Endothelial cell of umbilical vein (primary cell): ENCODE results near the gene ANKS1A. TPM values are rescaled to one million over a fixed set of nuclear protein-coding genes. Genes with fewer than 3 reads are reported as not detected.

Source experiments
- BruUV-seq: library from RNA; stranded (reverse); fragments of 400-500 nt; replicated peaks from 2 replicates; lab custom pipeline; 2021; lab: Mats Ljungman, UMichigan
- CTCF ChIA-PET: fragments of 300-600, 350-600 bp; sonication (Branson Sonifier 250); formaldehyde crosslinking; loops from one replicate; lab custom pipeline; 2021; ENCODE audit warnings: antibody characterized with exemption, inconsistent platforms; lab: Charles Lee
- POLR2A ChIA-PET: fragments of 300-600, 350-600 bp; sonication (Branson Sonifier 250); formaldehyde crosslinking; loops from one replicate; lab custom pipeline; 2021; ENCODE audit warnings: antibody characterized with exemption, inconsistent platforms; lab: Charles Lee
- DNase-seq: peaks from one replicate; pipeline ENCODE4 v3.0.0-alpha.2; 2011; ENCODE audit warnings: low read depth, low spot score
- FAIRE-seq: peaks from 2 replicates; lab custom pipeline; 2011; peaks lifted over from hg19 to GRCh38; lab: Jason Lieb, UNC
- H2AFZ ChIP-seq: 2 replicates; pipeline ENCODE4 v1.6.0; 2012; ENCODE audit warnings: low read depth, low read length, control low read depth, inconsistent platforms
- H3K27ac ChIP-seq: 2 replicates; pipeline ENCODE4 v1.5.1; 2011; ENCODE audit warnings: low read depth, mild to moderate bottlenecking, control low read depth, low read length, moderate library complexity; ENCODE audit not compliant: insufficient read depth
- H3K27me3 ChIP-seq, 2 experiments: 2 replicates each; pipeline versions ENCODE4 v1.6.0 to v1.6.1; 2011; ENCODE audit warnings: low read length in 2 of 2, mixed read lengths in 1 of 2; ENCODE audit not compliant: control insufficient read depth in 2 of 2, insufficient read depth in 2 of 2
- H3K36me3 ChIP-seq, 2 experiments: 2 replicates in 1 of 2; 3 replicates in 1 of 2; pipeline ENCODE4 v1.5.1; 2011; ENCODE audit warnings: low read length in 2 of 2, mild to moderate bottlenecking in 1 of 2, moderate library complexity in 1 of 2; ENCODE audit not compliant: control insufficient read depth in 2 of 2, insufficient read depth in 2 of 2; ENCODE audit errors: extremely low read depth in 1 of 2
- H3K4me1 ChIP-seq: 3 replicates; pipeline ENCODE4 v1.5.1; 2011; ENCODE audit warnings: mild to moderate bottlenecking, low read length; ENCODE audit not compliant: control insufficient read depth, insufficient read depth; ENCODE audit errors: extremely low read depth
- H3K4me2 ChIP-seq: 2 replicates; pipeline ENCODE4 v1.6.1; 2011; ENCODE audit warnings: low read length, control low read depth, mixed read lengths; ENCODE audit not compliant: insufficient read depth
- H3K4me3 ChIP-seq, 3 experiments: fragments of 200-600 bp in 1 of 3; sonication (generic), shearing (Covaris generic) in 1 of 3; replicated peaks in 1 of 3; 2 replicates each; pipeline ENCODE4 v1.5.1; 2011 to 2016; ENCODE audit warnings: control low read depth in 3 of 3, low read length in 3 of 3, mild to moderate bottlenecking in 2 of 3, inconsistent platforms in 1 of 3, low read depth in 1 of 3, moderate library complexity in 1 of 3; ENCODE audit not compliant: insufficient read depth in 1 of 3
- H3K79me2 ChIP-seq: 2 replicates; pipeline ENCODE4 v1.6.0; 2012; ENCODE audit warnings: low read length, inconsistent platforms; ENCODE audit not compliant: control insufficient read depth, insufficient read depth
- H3K9ac ChIP-seq: replicated peaks from 2 replicates; pipeline ENCODE3; 2011; ENCODE audit warnings: low read length, control low read depth; ENCODE audit not compliant: insufficient read depth; ENCODE audit errors: extremely low read depth
- H3K9me1 ChIP-seq: replicated peaks from 3 replicates; pipeline ENCODE4 v1.6.0; 2011; ENCODE audit warnings: mild to moderate bottlenecking, low read length; ENCODE audit not compliant: control insufficient read depth, insufficient read depth; ENCODE audit errors: extremely low read depth
- H3K9me3 ChIP-seq: replicated peaks from 2 replicates; pipeline ENCODE4 v1.5.1; 2012; ENCODE audit warnings: low read length, inconsistent platforms; ENCODE audit not compliant: control insufficient read depth, insufficient read depth
- H4K20me1 ChIP-seq: replicated peaks from 2 replicates; pipeline ENCODE3; 2011; ENCODE audit warnings: mild to moderate bottlenecking, low read length; ENCODE audit not compliant: control insufficient read depth, insufficient read depth; ENCODE audit errors: extremely low read depth
- CTCF ChIP-seq, 2 donors: IDR thresholded peaks; 1 replicate in 1 of 2; 2 replicates in 1 of 2; pipeline ENCODE4 v1.5.1; 2011; ENCODE audit warnings: low read length in 2 of 2, mild to moderate bottlenecking in 2 of 2, moderate library complexity in 2 of 2, control low read depth in 1 of 2, inconsistent platforms in 1 of 2, low read depth in 1 of 2; ENCODE audit not compliant: insufficient read depth in 1 of 2; ENCODE audit errors: extremely low read depth in 1 of 2
- EZH2 ChIP-seq: IDR thresholded peaks from 2 replicates; pipeline ENCODE4 v1.6.1; 2012; ENCODE audit warnings: borderline replicate concordance, low read depth, mild to moderate bottlenecking, moderate library complexity, low read length, inconsistent platforms; ENCODE audit not compliant: severe bottlenecking
- FOS ChIP-seq: IDR thresholded peaks from 2 replicates; pipeline ENCODE4 v1.6.1; 2011; ENCODE audit warnings: mild to moderate bottlenecking, low read length, moderate library complexity, borderline replicate concordance; ENCODE audit not compliant: insufficient read depth
- GATA2 ChIP-seq: IDR thresholded peaks from 2 replicates; pipeline ENCODE4 v1.7.0; 2011; ENCODE audit warnings: low read depth, mild to moderate bottlenecking, moderate library complexity, mixed read lengths, low read length; ENCODE audit not compliant: insufficient read length, insufficient read depth
- JUN ChIP-seq: IDR thresholded peaks from 2 replicates; pipeline ENCODE4 v1.6.1; 2011; ENCODE audit warnings: borderline replicate concordance, low read depth; ENCODE audit not compliant: insufficient read length, insufficient read depth
- MAX ChIP-seq: IDR thresholded peaks from 2 replicates; pipeline ENCODE4 v1.6.1; 2011; ENCODE audit not compliant: insufficient read depth, insufficient read length
- MYC ChIP-seq: IDR thresholded peaks from one replicate; pipeline ENCODE4 v1.6.1; 2011; ENCODE audit warnings: mild to moderate bottlenecking, low read depth, low read length
- POLR2A ChIP-seq: IDR thresholded peaks from 2 replicates; pipeline ENCODE4 v1.6.1; 2012; ENCODE audit warnings: low read depth, mild to moderate bottlenecking, control low read depth, low read length
- POLR2AphosphoS5 ChIP-seq: IDR thresholded peaks from 2 replicates; pipeline ENCODE4 v1.6.1; 2012; ENCODE audit warnings: low read depth, mild to moderate bottlenecking, control low read depth, low read length, moderate library complexity; ENCODE audit not compliant: insufficient read depth
- dilution Hi-C: fragments of 300-500 bp; cut with MboI; formaldehyde crosslinking; loops from one replicate; pipeline ENCODE4 v1.15.0; 2019; ENCODE audit warnings: low sequenced_read_pairs; ENCODE audit not compliant: extremely low pct_ligation_motif_present
- intact Hi-C: fragments of 100-400 bp; cut with micrococcal nuclease; formaldehyde crosslinking; loops from one replicate; pipeline ENCODE4 v1.10.0; 2022
- polyA plus RNA-seq, 4 experiments: library from polyadenylated mRNA; depleted of rRNA in 3 of 4; stranded (reverse) in 3 of 4; unstranded in 1 of 4; fragments of >200 nt; gene quantifications; 2 replicates each; pipeline versions ENCODE4 v1.2.1 to v1.2.3, GENCODE V29; 2011 to 2012; ENCODE audit warnings: missing spikeins in 1 of 4
- total RNA-seq: library from RNA; stranded (reverse); gene quantifications from 2 replicates; pipeline ENCODE4 v1.2.3, GENCODE V29; 2021

Gene ANKS1A
- total and polyA plus RNA-seq, 2 donors (not counting 3 experiments of a cell fraction or from before 2014, with no cell fraction given), result 8.9 to 26.1 TPM

- FAIRE-seq, result no peak
- BruUV-seq, result no TSS peak
- Histone ChIP-seq H3K9me3 (no peaks in the 10 kb centered on the region), H3K4me1 (peaks cover 3% of the 10 kb centered on the region), H3K27ac (no peak overlapping the region), H2AFZ (no peak overlapping the region), H3K9me1 (no peaks in the 10 kb centered on the region), H3K9ac (no peak overlapping the region), H3K36me3 (no peaks in the 10 kb centered on the region), H3K4me2 (no peak overlapping the region), H3K27me3 (no peaks in the 10 kb centered on the region), H3K79me2 (no peaks in the 10 kb centered on the region), H4K20me1 (no peaks in the 10 kb centered on the region), H3K4me3 (no peak overlapping the region)
- POLR2A ChIA-PET, result no interaction called here
- intact Hi-C loops (loop anchor here (10.0 kb wide), 1 partner anchor 56 kb away; no protein-coding TSS in a partner anchor), dilution Hi-C loops (no loop called here)
- CTCF ChIA-PET, result no interaction called here
- TF ChIP-seq GATA2 (no peak), CTCF (IDR thresholded peaks at IDR 0.05; ENCODE audit: extremely low read depth in 1 of 2, insufficient read depth in 1 of 2, low read depth in 1 of 2, low read length in 2 of 2) (no peak), MAX (no peak), EZH2 (no peak), POLR2A (no peak), JUN (no peak), POLR2AphosphoS5 (no peak), MYC (no peak), FOS (no peak)
- DNase-seq, result no peak
Observed at GRCh38 chr6:34950849-34951248, 61.8 kb downstream of the ANKS1A start.
